HEK293T (cell line): Measurements from ENCODE around the gene VIT.

ENCODE experiments used
- ARNT ChIP-seq: fragments of 450-650 bp; IDR thresholded peaks from 2 replicates; pipeline ENCODE4 v1.6.1; 2017; ENCODE audit warnings: mild to moderate bottlenecking
- SP1 ChIP-seq: fragments of 450-650 bp; IDR thresholded peaks from 2 replicates; pipeline ENCODE4 v1.6.1; 2017

- TF ChIP-seq SP1 (no peak), ARNT (no peak)
Measured at GRCh38 chr2:36789181-36789804, 92.8 kb downstream of the VIT start.
